Thymus (tissue), 11 donors: ENCODE data around the gene KLHL8. TPM values are rescaled to one million over a fixed set of nuclear protein-coding genes. Genes with fewer than 3 reads are reported as not detected.

ENCODE experiments used
- DNase-seq, 9 donors: peaks; one replicate each; pipeline ENCODE4 v3.0.0-alpha.2; 2013; ENCODE audit warnings: low spot score in 9 of 9, low read depth in 6 of 9, missing footprints in 1 of 9
- H3K27ac ChIP-seq, 2 donors: one replicate each; pipeline ENCODE4 v1.5.1; 2013; ENCODE audit warnings: control low read depth in 1 of 2, low read depth in 1 of 2, low read length in 1 of 2, mild to moderate bottlenecking in 1 of 2, moderate library complexity in 1 of 2
- H3K27me3 ChIP-seq, 2 donors: one replicate each; pipeline ENCODE4 v1.5.1; 2013; ENCODE audit warnings: low read length in 1 of 2; ENCODE audit not compliant: control insufficient read depth in 2 of 2, insufficient read depth in 1 of 2
- H3K36me3 ChIP-seq, 2 donors: one replicate each; pipeline ENCODE4 v1.5.1; 2013; ENCODE audit warnings: low read length in 1 of 2, mild to moderate bottlenecking in 1 of 2, moderate library complexity in 1 of 2; ENCODE audit not compliant: control insufficient read depth in 2 of 2, insufficient read depth in 2 of 2
- H3K4me1 ChIP-seq, 2 donors: one replicate each; pipeline ENCODE4 v1.5.1; 2013; ENCODE audit warnings: low read length in 2 of 2; ENCODE audit not compliant: control insufficient read depth in 2 of 2, insufficient read depth in 2 of 2
- H3K4me3 ChIP-seq, 2 donors: one replicate each; pipeline ENCODE4 v1.5.1; 2013; ENCODE audit warnings: low read length in 2 of 2, control low read depth in 1 of 2, mild to moderate bottlenecking in 1 of 2
- H3K9me3 ChIP-seq, 2 donors: one replicate each; pipeline ENCODE4 v1.5.1; 2013; ENCODE audit warnings: low read length in 1 of 2, mild to moderate bottlenecking in 1 of 2; ENCODE audit not compliant: control insufficient read depth in 2 of 2, insufficient read depth in 1 of 2
- WGBS: extraction: QIAGEN DNeasy Blood & Tissue Kit; methylation state at CpG from one replicate; pipeline ENCODE4 v1.1.7; 2013; 5-methylcytosine and 5-hydroxymethylcytosine counted together
- polyA plus RNA-seq: library from polyadenylated mRNA; stranded (reverse); fragments of 200-250 nt; gene quantifications from one replicate; pipeline ENCODE4 v1.2.3, GENCODE V29; 2013
- total RNA-seq: library from RNA; stranded (reverse); fragments of 120-200 nt; gene quantifications from one replicate; pipeline ENCODE4 v1.2.4, GENCODE V29; 2013
- donor health status: healthy.

Gene KLHL8
- total and polyA plus RNA-seq, 2 donors: 4.2 to 9.1 TPM

DNA sequence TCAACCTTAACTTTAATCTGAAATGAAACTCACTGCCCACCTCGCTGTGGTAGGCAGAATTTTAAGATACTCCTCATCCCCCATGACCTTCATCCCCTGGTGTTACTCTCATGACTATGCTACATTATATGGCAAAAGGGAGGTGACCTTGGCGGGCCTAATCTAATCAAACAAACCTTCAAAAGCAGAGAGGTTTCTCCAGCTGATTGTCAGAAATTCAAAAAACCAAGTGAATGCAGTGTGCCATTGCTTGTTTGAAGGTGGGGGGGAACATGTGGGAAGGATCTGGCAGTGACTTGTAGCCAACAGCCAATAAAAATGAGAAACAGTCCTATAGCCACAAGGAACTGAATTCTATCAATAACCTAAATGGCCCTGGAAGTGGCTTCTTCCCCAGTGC, 48.5 kb downstream of the KLHL8 start:
- H3K4me1 ChIP-seq: no peaks in the 10 kb centered on the region
- H3K27me3 ChIP-seq: no peaks in the 10 kb centered on the region
- DNase-seq: no peak
- no peak overlapping the region for H3K27ac ChIP-seq
- H3K36me3 ChIP-seq: peaks cover 6 to 19% of the 10 kb centered on the region in 2 donors
- no peak overlapping the region for H3K4me3 ChIP-seq
- no peaks in the 10 kb centered on the region for H3K9me3 ChIP-seq
- whole genome bisulfite sequencing: over 99% methylated on average over 2 of the region's 2 CpGs

GRCh38 chr4:87166296-87166854, 54.0 kb downstream of the KLHL8 start:
- Histone ChIP-seq H3K9me3 (no peaks in the 10 kb centered on the region), H3K27me3 (no peaks in the 10 kb centered on the region), H3K4me3 (no peak overlapping the region), H3K36me3 (peaks cover 3 to 19% of the 10 kb centered on the region in 2 donors), H3K4me1 (no peaks in the 10 kb centered on the region), H3K27ac (no peak overlapping the region)
- WGBS: 98% methylated on average over 3 of the region's 3 CpGs
- no peak for DNase-seq

- H3K4me1 ChIP-seq: no peaks in the 10 kb centered on the region
- H3K27ac ChIP-seq: no peak overlapping the region
- H3K9me3 ChIP-seq: no peaks in the 10 kb centered on the region
- WGBS: 94% methylated on average over 1 of the region's 1 CpG
- no peak for DNase-seq
- no peaks in the 10 kb centered on the region for H3K27me3 ChIP-seq
- H3K4me3 ChIP-seq: no peak overlapping the region
- peaks cover 3 to 19% of the 10 kb centered on the region in 2 donors for H3K36me3 ChIP-seq
These were observed 54.5 kb downstream of the KLHL8 start for GRCh38 chr4:87165892-87166291.

- Histone ChIP-seq H3K4me3 (no peak overlapping the region), H3K9me3 (no peaks in the 10 kb centered on the region), H3K27ac (no peak overlapping the region), H3K4me1 (no peaks in the 10 kb centered on the region), H3K36me3 (no peaks in the 10 kb centered on the region), H3K27me3 (no peaks in the 10 kb centered on the region)
- no peak for DNase-seq
- WGBS: 97% methylated on average over 4 of the region's 4 CpGs
These were observed 67.1 kb downstream of the KLHL8 start for GRCh38 chr4:87153078-87153870.

- no peak for DNase-seq
- 98% methylated on average over 14 of the region's 14 CpGs for WGBS
- H3K36me3 ChIP-seq: no peaks in the 10 kb centered on the region
- H3K27me3 ChIP-seq: no peaks in the 10 kb centered on the region
- no peak overlapping the region for H3K4me3 ChIP-seq
- H3K9me3 ChIP-seq: no peaks in the 10 kb centered on the region
- H3K27ac ChIP-seq: no peak overlapping the region
- H3K4me1 ChIP-seq: no peaks in the 10 kb centered on the region
These were observed 67.9 kb downstream of the KLHL8 start for GRCh38 chr4:87152310-87153041.

- no peaks in the 10 kb centered on the region for H3K36me3 ChIP-seq
- H3K9me3 ChIP-seq: no peaks in the 10 kb centered on the region
- WGBS: 97% methylated on average over 1 of the region's 1 CpG
- DNase-seq: no peak
- H3K4me1 ChIP-seq: no peaks in the 10 kb centered on the region
- no peak overlapping the region for H3K27ac ChIP-seq
- H3K27me3 ChIP-seq: no peaks in the 10 kb centered on the region
- H3K4me3 ChIP-seq: no peak overlapping the region
These were observed 68.7 kb downstream of the KLHL8 start for GRCh38 chr4:87151730-87152129.

- no peaks in the 10 kb centered on the region for H3K9me3 ChIP-seq
- no peaks in the 10 kb centered on the region for H3K36me3 ChIP-seq
- no peaks in the 10 kb centered on the region for H3K27me3 ChIP-seq
- 61% methylated on average over 2 of the region's 2 CpGs for WGBS
- H3K4me1 ChIP-seq: no peaks in the 10 kb centered on the region
- no peak overlapping the region for H3K4me3 ChIP-seq
- H3K27ac ChIP-seq: no peak overlapping the region
- peak; percentile 24 to 88 (median 68) for DNase-seq
These were observed 69.7 kb downstream of the KLHL8 start for GRCh38 chr4:87150498-87151261.

- Histone ChIP-seq H3K27me3 (no peaks in the 10 kb centered on the region), H3K4me3 (no peak overlapping the region), H3K36me3 (peaks cover 3 to 22% of the 10 kb centered on the region in 2 donors), H3K4me1 (no peaks in the 10 kb centered on the region), H3K27ac (no peak overlapping the region), H3K9me3 (no peaks in the 10 kb centered on the region)
- no peak for DNase-seq
- WGBS: 96% methylated on average over 3 of the region's 3 CpGs
These were observed 73.3 kb downstream of the KLHL8 start for GRCh38 chr4:87147116-87147515.
